Gastroesophageal sphincter (tissue), 3 donors: ENCODE results near the gene PI3.

Experiments
- CTCF ChIP-seq, 4 experiments: fragments of 200-600 bp in 2 of 4; fragments of 450-650 bp in 2 of 4; sonication (generic) in 1 of 4; IDR thresholded peaks; one replicate each; pipeline ENCODE4 v1.5.1; 2017 to 2019; ENCODE audit warnings: antibody characterized with exemption in 4 of 4, mild to moderate bottlenecking in 2 of 4, moderate library complexity in 2 of 4
- EP300 ChIP-seq: sonication (generic); formaldehyde crosslinking; IDR thresholded peaks from one replicate; pipeline ENCODE4 v1.6.1; 2017; ENCODE audit warnings: antibody characterized with exemption, mild to moderate bottlenecking
- POLR2A ChIP-seq, 2 donors: fragments of 450-650 bp; IDR thresholded peaks; one replicate each; pipeline ENCODE4 v1.6.1; 2017; ENCODE audit warnings: antibody characterized with exemption in 2 of 2, mild to moderate bottlenecking in 2 of 2, moderate library complexity in 1 of 2
- POLR2AphosphoS5 ChIP-seq: sonication (generic); formaldehyde crosslinking; IDR thresholded peaks from one replicate; pipeline ENCODE4 v1.6.1; 2017; ENCODE audit warnings: antibody characterized with exemption

DNA sequence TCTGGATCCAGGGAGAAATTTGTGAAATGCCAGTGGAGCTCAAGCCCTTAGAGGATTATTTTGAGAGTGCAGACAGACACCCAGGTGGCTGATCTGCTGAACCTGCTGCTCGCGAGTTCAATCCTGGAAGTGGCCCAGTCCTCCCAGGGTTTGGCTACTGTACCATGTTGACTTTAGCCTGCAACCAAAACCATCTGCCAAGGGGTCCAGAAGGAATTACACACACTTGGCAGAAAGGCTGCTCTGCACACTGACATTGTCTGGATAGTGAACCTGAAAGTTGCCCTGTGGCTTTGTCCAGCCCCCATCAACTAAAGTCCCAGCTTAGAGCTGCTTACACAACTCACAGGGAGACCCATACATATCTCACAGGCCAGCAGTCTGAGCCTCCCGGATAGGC, 21.6 kb upstream of the PI3 start:
- TF ChIP-seq POLR2A (IDR thresholded peaks at IDR 0.05) (no peak), CTCF (IDR thresholded peaks at IDR 0.05) (no peak), EP300 (no peak), POLR2AphosphoS5 (no peak)
